Fibroblast of the aortic adventitia (primary cell): ENCODE measurements around the gene NXPH1. TPM values are rescaled to one million over a fixed set of nuclear protein-coding genes. Genes with fewer than 3 reads are reported as not detected.

Experiments used
- DNase-seq: peaks from one replicate; pipeline ENCODE4 v3.0.0-alpha.2; 2010; ENCODE audit warnings: low read depth
- H3K4me3 ChIP-seq: 2 replicates; pipeline ENCODE4 v1.5.1; 2011; ENCODE audit warnings: low read depth, mild to moderate bottlenecking, control low read depth, low read length, moderate library complexity
- CTCF ChIP-seq: IDR thresholded peaks from 2 replicates; pipeline ENCODE4 v1.5.1; 2011; ENCODE audit warnings: mild to moderate bottlenecking, low read length, control low read depth, inconsistent platforms; ENCODE audit not compliant: insufficient read depth
- total RNA-seq: library from RNA; depleted of rRNA; stranded (reverse); fragments of >200 nt; gene quantifications from 2 replicates; pipeline ENCODE4 v1.2.3, GENCODE V29; 2012; ENCODE audit warnings: low replicate concordance

NXPH1 gene
- total RNA-seq, 1 donor: not detected

GRCh38 chr7:8435095-8435494 lies 1.7 kb downstream of the NXPH1 start:
- H3K4me3 ChIP-seq: no peak overlapping the region
- no peak for TF ChIP-seq CTCF
- DNase-seq: no peak

GRCh38 chr7:8435590-8436545 lies 2.5 kb downstream of the NXPH1 start:
- no peak for TF ChIP-seq CTCF
- H3K4me3 ChIP-seq: no peak overlapping the region
- no peak for DNase-seq

- no peak for DNase-seq
- H3K4me3 ChIP-seq: no peak overlapping the region
- TF ChIP-seq CTCF: peak; percentile 32
Observed at GRCh38 chr7:8436965-8437364, 3.6 kb downstream of the NXPH1 start.

GRCh38 chr7:8437606-8438005 lies 4.2 kb downstream of the NXPH1 start:
- no peak overlapping the region for H3K4me3 ChIP-seq
- no peak for DNase-seq
- no peak for TF ChIP-seq CTCF

GRCh38 chr7:8440670-8441069 lies 7.3 kb downstream of the NXPH1 start:
- no peak for TF ChIP-seq CTCF
- DNase-seq: no peak
- H3K4me3 ChIP-seq: no peak overlapping the region

GRCh38 chr7:8441106-8441965 lies 7.9 kb downstream of the NXPH1 start:
- no peak overlapping the region for H3K4me3 ChIP-seq
- TF ChIP-seq CTCF: no peak
- no peak for DNase-seq
